Lower leg skin (tissue), 4 donors: ENCODE results near the gene OSTN. TPM values are rescaled to one million over a fixed set of nuclear protein-coding genes. Genes with fewer than 3 reads are reported as not detected.

Source experiments
- DNase-seq, 2 donors: peaks; one replicate each; pipeline ENCODE4 v3.0.0-alpha.2; 2019; ENCODE audit warnings: low spot score in 2 of 2
- H3K4me3 ChIP-seq: fragments of 200-600 bp; sonication (generic); 2 replicates; pipeline ENCODE4 v1.5.1; 2017; ENCODE audit warnings: mild to moderate bottlenecking, low read depth; ENCODE audit not compliant: poor library complexity, severe bottlenecking
- CTCF ChIP-seq, 3 donors: fragments of 450-650 bp; IDR thresholded peaks; one replicate each; pipeline ENCODE4 v1.5.1; 2016; ENCODE audit warnings: antibody characterized with exemption in 3 of 3, mild to moderate bottlenecking in 3 of 3, moderate library complexity in 2 of 3
- POLR2A ChIP-seq, 2 donors: fragments of 450-650 bp; IDR thresholded peaks; one replicate each; pipeline ENCODE4 v1.6.1; 2016 to 2017; ENCODE audit warnings: antibody characterized with exemption in 2 of 2, mild to moderate bottlenecking in 1 of 2, moderate library complexity in 1 of 2
- WGBS, 2 donors: methylation state at CpG; one replicate each; pipeline ENCODE4 v1.1.5; 2018; 5-methylcytosine and 5-hydroxymethylcytosine counted together
- intact Hi-C: fragments of 100-400 bp; cut with DNase I; formaldehyde crosslinking; loops from one replicate; pipeline ENCODE4 v1.15.0; 2023; ENCODE audit warnings: low total_unique reads
- total RNA-seq, 4 donors: library from RNA; depleted of rRNA; stranded (reverse); fragments of >200 nt; gene quantifications; one replicate each; pipeline ENCODE4 v1.1.0, GENCODE V29; 2016

OSTN gene
- not detected for total RNA-seq

DNA sequence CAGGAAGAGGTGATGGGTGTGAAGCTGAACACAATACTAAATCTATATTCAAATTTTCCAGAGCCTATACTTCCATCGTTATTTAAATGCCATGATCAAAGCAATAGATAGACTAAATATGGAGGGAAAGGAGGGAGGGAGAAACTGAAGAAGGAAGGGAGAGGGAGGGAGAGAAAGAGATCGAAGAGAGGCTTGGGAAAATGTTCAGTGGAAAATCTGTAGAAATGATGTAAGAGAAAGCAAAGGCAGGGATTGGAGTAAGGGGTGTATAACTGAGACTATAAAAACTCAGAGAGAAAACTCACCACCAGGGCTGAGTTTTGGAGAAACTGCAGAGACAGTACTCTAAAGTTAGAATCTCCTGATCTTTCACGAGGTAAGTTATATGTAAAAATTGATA lies at the start of gene OSTN:
OSTN (plus strand) TSS at position 310 of the 400 bp plus-strand sequence. CDS start 13,292 bp downstream, outside the sequence.
- DNase-seq = no peak
- intact Hi-C loops = no loop called here
- TF ChIP-seq POLR2A (IDR thresholded peaks at IDR 0.05) (no peak), CTCF (IDR thresholded peaks at IDR 0.05) (no peak)
- H3K4me3 ChIP-seq = no peak within 1 kb of the TSS
- 58 to 66% methylated on average over 3 of the region's 3 CpGs for WGBS, 2 donors

DNA sequence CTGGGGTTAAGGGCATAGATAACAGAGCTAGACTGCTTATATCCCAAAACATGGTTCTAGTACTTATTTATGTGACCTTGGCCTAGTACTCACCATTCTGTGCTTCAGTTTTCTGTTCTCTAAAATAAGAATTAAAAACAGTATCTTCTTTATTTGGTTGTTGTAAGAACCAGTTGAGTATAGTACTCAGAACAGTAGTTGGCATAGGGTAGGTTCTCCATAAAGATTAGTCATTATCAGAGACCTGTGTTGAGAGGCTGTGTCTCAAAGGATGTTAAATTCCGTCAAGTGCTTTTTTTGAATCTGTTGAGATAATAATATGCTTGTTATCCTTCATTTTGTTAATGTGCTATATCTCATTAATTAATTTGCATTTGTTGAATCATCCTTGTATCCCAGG lies 47.4 kb upstream of the OSTN start:
- DNase-seq = no peak
- TF ChIP-seq CTCF (IDR thresholded peaks at IDR 0.05) = no peak
- TF ChIP-seq POLR2A (IDR thresholded peaks at IDR 0.05) = no peak
- intact Hi-C loops = no loop called here
- no peak overlapping the region for H3K4me3 ChIP-seq
- 96 to 100% methylated on average over 1 of the region's 1 CpG for WGBS, 2 donors

DNA sequence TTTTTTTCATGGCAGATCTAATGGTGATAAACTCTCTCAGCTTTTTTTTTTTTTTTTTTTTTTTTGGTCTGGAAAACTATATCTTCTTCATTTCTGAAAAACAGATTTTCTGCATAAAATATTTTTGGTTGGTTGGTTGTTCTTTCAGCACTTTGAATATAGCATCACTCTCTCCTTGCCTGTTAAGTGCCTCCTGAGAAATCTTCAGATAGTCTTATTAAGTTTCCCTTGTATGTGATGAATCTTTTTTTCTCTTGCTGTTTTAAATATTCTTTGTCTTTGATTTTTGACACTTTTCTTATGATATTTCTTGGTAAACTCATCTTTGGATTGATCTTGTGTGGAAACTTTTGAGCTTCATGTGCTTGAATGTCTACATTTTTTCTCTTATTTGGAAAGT lies 44.2 kb upstream of the OSTN start:
- intact Hi-C loops = no loop called here
- no peak for DNase-seq
- no peak overlapping the region for H3K4me3 ChIP-seq
- TF ChIP-seq POLR2A (IDR thresholded peaks at IDR 0.05) (no peak), CTCF (IDR thresholded peaks at IDR 0.05) (no peak)

DNA sequence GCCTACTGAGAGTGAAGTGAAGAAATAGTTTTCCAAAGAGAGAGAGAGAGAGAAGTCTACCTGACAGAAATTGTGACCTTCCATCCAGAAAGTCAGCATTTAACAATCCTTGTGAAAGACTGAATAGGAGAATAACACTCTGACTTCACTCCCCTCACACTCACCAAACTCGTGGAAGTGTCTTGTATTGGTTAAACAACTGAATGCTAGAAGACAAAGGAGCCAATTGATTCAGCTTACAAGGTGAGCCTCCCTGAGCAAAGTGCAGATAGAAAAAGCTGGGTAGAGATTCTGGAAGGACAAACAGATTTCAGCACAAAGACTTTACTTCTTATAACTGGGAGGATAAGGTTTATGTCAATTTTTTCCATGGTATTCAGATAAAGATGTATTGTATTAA lies 40.8 kb upstream of the OSTN start:
- no peak for TF ChIP-seq CTCF (IDR thresholded peaks at IDR 0.05)
- no peak for TF ChIP-seq POLR2A (IDR thresholded peaks at IDR 0.05)
- intact Hi-C loops = no loop called here
- DNase-seq = no peak
- WGBS, 2 donors = 54 to 81% methylated on average over 1 of the region's 1 CpG
- no peak overlapping the region for H3K4me3 ChIP-seq

- no peak overlapping the region for H3K4me3 ChIP-seq
- TF ChIP-seq POLR2A (IDR thresholded peaks at IDR 0.05) (no peak), CTCF (IDR thresholded peaks at IDR 0.05) (no peak)
- DNase-seq = no peak
- intact Hi-C loops = no loop called here
- WGBS, 2 donors = 65 to 69% methylated on average over 1 of the region's 1 CpG
Observed at GRCh38 chr3:191158815-191159214, 40.2 kb upstream of the OSTN start.

- H3K4me3 ChIP-seq = no peak overlapping the region
- no peak for TF ChIP-seq POLR2A (IDR thresholded peaks at IDR 0.05)
- TF ChIP-seq CTCF (IDR thresholded peaks at IDR 0.05) = no peak
- intact Hi-C loops = no loop called here
- DNase-seq = no peak
- WGBS, 2 donors = 85% methylated on average over 1 of the region's 1 CpG
Observed at GRCh38 chr3:191165802-191166201, 33.2 kb upstream of the OSTN start.
